GM23248 (cell line): ENCODE results near the gene POU2F1.

Source experiments
- EZH2 ChIP-seq: fragments of 200-600 bp; sonication (generic); IDR thresholded peaks from 2 replicates; pipeline ENCODE4 v1.6.1; 2018; ENCODE audit warnings: antibody characterized with exemption, mild to moderate bottlenecking; ENCODE audit not compliant: insufficient read depth, poor library complexity, severe bottlenecking
- EZH2phosphoT487 ChIP-seq: fragments of 200-600 bp; sonication (generic); IDR thresholded peaks from 2 replicates; pipeline ENCODE4 v1.6.1; 2018; ENCODE audit warnings: antibody characterized with exemption, moderate library complexity, mild to moderate bottlenecking, low read depth; ENCODE audit not compliant: insufficient read depth

- TF ChIP-seq EZH2 (no peak), EZH2phosphoT487 (no peak)
Measured at GRCh38 chr1:167191958-167192357, 28.7 kb upstream of the POU2F1 start.
